SK-N-SH (cell line): ENCODE results near the gene GPR15.

ENCODE experiments used
- EP300 ChIP-seq, 2 experiments: IDR thresholded peaks; 2 replicates each; pipeline versions ENCODE4 v1.4.0 to v1.6.1; 2012; ENCODE audit warnings: borderline replicate concordance in 1 of 2, low read depth in 1 of 2, low read length in 1 of 2
- POLR2AphosphoS5 ChIP-seq: IDR thresholded peaks from 2 replicates; pipeline ENCODE4 v1.6.1; 2012; ENCODE audit warnings: low read depth, low read length
- RXRA ChIP-seq: IDR thresholded peaks from 2 replicates; pipeline ENCODE4 v1.4.0; 2012; ENCODE audit warnings: low read depth, mild to moderate bottlenecking, borderline replicate concordance

DNA sequence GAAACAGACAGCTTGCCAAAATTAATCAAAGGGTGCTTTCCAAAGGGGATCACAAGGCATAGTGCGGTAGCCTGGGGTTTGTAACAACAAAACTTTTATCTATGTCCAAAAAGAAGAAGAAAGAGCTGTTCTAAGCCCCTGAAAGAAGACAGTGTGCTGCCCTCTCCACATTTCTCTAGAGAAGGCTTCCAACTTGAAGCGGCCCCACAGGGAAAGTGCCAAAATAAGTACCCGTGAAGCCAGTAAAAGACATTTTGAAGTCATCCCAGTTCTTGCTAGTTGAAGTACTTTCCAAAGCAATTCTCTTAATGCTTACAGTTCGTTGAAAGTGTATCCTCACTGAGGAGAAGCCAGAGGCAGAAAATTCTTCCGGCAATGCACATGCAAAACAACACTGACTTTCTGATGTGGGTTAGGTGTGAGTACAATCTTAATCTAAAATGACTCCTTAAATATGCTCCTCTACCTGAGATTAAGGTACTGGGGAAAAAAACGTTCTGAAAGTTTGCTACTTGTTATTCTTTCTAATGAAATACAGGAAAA is 21.3 kb downstream of the GPR15 start:
- TF ChIP-seq RXRA (no peak), POLR2AphosphoS5 (no peak), EP300 (IDR thresholded peaks at IDR 0.05; ENCODE audit: borderline replicate concordance in 1 of 2, low read depth in 1 of 2, low read length in 1 of 2) (no peak)
